GM18526 (cell line): Measurements from ENCODE around the gene KDM6B.

ENCODE experiments used
- POLR2A ChIP-seq: IDR thresholded peaks from 3 replicates; pipeline ENCODE4 v1.6.1; 2011; ENCODE audit not compliant: insufficient read length; ENCODE audit errors: extremely low read depth

Gene KDM6B

GRCh38 chr17:7852262-7852670, 18.2 kb downstream of the KDM6B start:
- no peak for TF ChIP-seq POLR2A

- no peak for TF ChIP-seq POLR2A
These were observed 19.1 kb downstream of the KDM6B start for GRCh38 chr17:7852919-7853690.

- TF ChIP-seq POLR2A, result no peak
These were observed 19.6 kb downstream of the KDM6B start for GRCh38 chr17:7853691-7854038.

- TF ChIP-seq POLR2A, result no peak
These were observed 20.2 kb downstream of the KDM6B start for GRCh38 chr17:7854078-7854777.

- no peak for TF ChIP-seq POLR2A
These were observed 21.0 kb downstream of the KDM6B start, which contains the start of gene TMEM88 for GRCh38 chr17:7854851-7855659. Gene TMEM88, plus strand, starts transcription at chr17:7855066. Its CDS starts 9 bp downstream, at chr17:7855075.

GRCh38 chr17:7855660-7856010, 21.6 kb downstream of the KDM6B start:
- no peak for TF ChIP-seq POLR2A

- peak; percentile 19 for TF ChIP-seq POLR2A
These were observed 22.2 kb downstream of the KDM6B start for GRCh38 chr17:7856011-7856810.

GRCh38 chr17:7856811-7857712, 23.0 kb downstream of the KDM6B start, which contains the start of gene NAA38:
Gene NAA38, minus strand, starts transcription at chr17:7857559. Its CDS starts 96 bp downstream, at chr17:7857463.
- TF ChIP-seq POLR2A, result peak; percentile 67

- TF ChIP-seq POLR2A, result no peak
These were observed 23.9 kb downstream of the KDM6B start, which contains the start of gene CYB5D1 for GRCh38 chr17:7857713-7858521. Gene CYB5D1, plus strand, starts transcription at chr17:7858003. Its CDS starts 132 bp downstream, at chr17:7858135.

- no peak for TF ChIP-seq POLR2A
These were observed 24.4 kb downstream of the KDM6B start for GRCh38 chr17:7858522-7858810.

GRCh38 chr17:7859028-7859427, 25.0 kb downstream of the KDM6B start:
- no peak for TF ChIP-seq POLR2A

GRCh38 chr17:7862692-7863437, 28.8 kb downstream of the KDM6B start:
- no peak for TF ChIP-seq POLR2A
